Stimulated activated CD4-positive, alpha-beta T cell treated with anti-CD3 and anti-CD28 coated beads, Interleukin-12 subunit alpha, Interleukin-12 subunit beta, amount 100 ng/mL, for 48 hours (primary cell): ENCODE results near the gene PTRH1.

ENCODE experiments used
- DNase-seq, 3 donors: peaks; one replicate each; pipeline ENCODE4 v3.0.0-alpha.2; 2020; ENCODE audit warnings: low read depth in 2 of 3, low spot score in 1 of 3

The PTRH1 gene

GRCh38 chr9:127664678-127665507 lies 50.6 kb downstream of the PTRH1 start:
- DNase-seq, result no peak

- no peak for DNase-seq
These were observed 51.2 kb downstream of the PTRH1 start for GRCh38 chr9:127664324-127664677.
